GM19099 (cell line): Measurements from ENCODE around the gene PGPEP1.
A peak's percentile ranks its signal among the peaks of the same experiment; 100 is the strongest.

Experiments
- POLR2A ChIP-seq: IDR thresholded peaks from 3 replicates; pipeline ENCODE4 v1.6.1; 2011; ENCODE audit warnings: low read depth; ENCODE audit not compliant: insufficient read length; ENCODE audit errors: extremely low read depth

Gene PGPEP1

GRCh38 chr19:18320865-18321733 is 19.3 kb upstream of the PGPEP1 start:
- no peak for TF ChIP-seq POLR2A

- TF ChIP-seq POLR2A, result no peak
These were observed 18.7 kb upstream of the PGPEP1 start for GRCh38 chr19:18321734-18322102.

GRCh38 chr19:18322318-18322758 is 18.1 kb upstream of the PGPEP1 start:
- TF ChIP-seq POLR2A, result no peak

GRCh38 chr19:18322759-18323460 is 17.5 kb upstream of the PGPEP1 start, which contains the start of gene LSM4:
Gene LSM4 (minus strand): TSS chr19:18323076. CDS start chr19:18323020, 56 bp downstream.
- peak; percentile 92 for TF ChIP-seq POLR2A

- TF ChIP-seq POLR2A, result no peak
These were observed 13.6 kb upstream of the PGPEP1 start for GRCh38 chr19:18326772-18327171.

GRCh38 chr19:18328340-18329034 is 11.9 kb upstream of the PGPEP1 start:
- TF ChIP-seq POLR2A, result peak; percentile 46

GRCh38 chr19:18329035-18329376 is 11.4 kb upstream of the PGPEP1 start:
- TF ChIP-seq POLR2A, result no peak

GRCh38 chr19:18330868-18331267 is 9.5 kb upstream of the PGPEP1 start:
- no peak for TF ChIP-seq POLR2A

- TF ChIP-seq POLR2A, result no peak
These were observed 7.4 kb upstream of the PGPEP1 start for GRCh38 chr19:18332917-18333530.

- no peak for TF ChIP-seq POLR2A
These were observed 6.7 kb upstream of the PGPEP1 start for GRCh38 chr19:18333680-18334079.

- TF ChIP-seq POLR2A, result no peak
These were observed 4.3 kb upstream of the PGPEP1 start for GRCh38 chr19:18336121-18336520.

- no peak for TF ChIP-seq POLR2A
These were observed 1.9 kb upstream of the PGPEP1 start for GRCh38 chr19:18338541-18338940.

GRCh38 chr19:18339723-18340122 is 675 bp upstream of the PGPEP1 start:
- no peak for TF ChIP-seq POLR2A

- TF ChIP-seq POLR2A, result peak; percentile 27
These were observed 831 bp downstream of the PGPEP1 start for GRCh38 chr19:18340990-18341868.
